CD14-positive monocyte (primary cell): ENCODE data around the gene GJA5. TPM values are rescaled to one million over a fixed set of nuclear protein-coding genes. Genes with fewer than 3 reads are reported as not detected.

Source experiments
- DNase-seq, 3 donors: peaks; one replicate each; pipeline ENCODE4 v3.0.0-alpha.2; 2011 to 2022
- H2AFZ ChIP-seq: 2 replicates; pipeline ENCODE4 v1.6.0; 2012; ENCODE audit warnings: mild to moderate bottlenecking, low read depth, low read length, inconsistent platforms; ENCODE audit not compliant: insufficient read depth, poor library complexity, severe bottlenecking
- H3K27ac ChIP-seq, 2 donors: 1 replicate in 1 of 2; 2 replicates in 1 of 2; pipeline ENCODE4 v1.5.1; 2012 to 2013; ENCODE audit warnings: low read length in 2 of 2, control low read depth in 1 of 2, inconsistent platforms in 1 of 2, low read depth in 1 of 2, mild to moderate bottlenecking in 1 of 2
- H3K27me3 ChIP-seq, 2 donors: one replicate each; pipeline versions ENCODE4 v1.6.0 to v1.6.1; 2011 to 2013; ENCODE audit warnings: low read length in 2 of 2; ENCODE audit not compliant: control insufficient read depth in 2 of 2, insufficient read depth in 2 of 2
- H3K36me3 ChIP-seq, 2 donors: replicated peaks in 1 of 2; 1 replicate in 1 of 2; 2 replicates in 1 of 2; pipeline versions ENCODE4 v1.5.1 to v1.6.1; 2012 to 2013; ENCODE audit warnings: low read length in 2 of 2, control low read depth in 1 of 2, inconsistent platforms in 1 of 2, mild to moderate bottlenecking in 1 of 2; ENCODE audit not compliant: insufficient read depth in 2 of 2, control insufficient read depth in 1 of 2
- H3K4me1 ChIP-seq, 2 donors: 1 replicate in 1 of 2; 2 replicates in 1 of 2; pipeline versions ENCODE4 v1.5.1 to v1.6.1; 2012 to 2013; ENCODE audit warnings: low read length in 2 of 2, control low read depth in 1 of 2, inconsistent platforms in 1 of 2, mild to moderate bottlenecking in 1 of 2, moderate library complexity in 1 of 2; ENCODE audit not compliant: insufficient read depth in 2 of 2, control insufficient read depth in 1 of 2
- H3K4me2 ChIP-seq: replicated peaks from 2 replicates; pipeline ENCODE3; 2012; ENCODE audit warnings: low read length, moderate library complexity, mild to moderate bottlenecking; ENCODE audit not compliant: poor library complexity, severe bottlenecking; ENCODE audit errors: extremely low read depth
- H3K4me3 ChIP-seq, 3 experiments: fragments of 200-600 bp in 1 of 3; sonication (generic) in 1 of 3; replicated peaks in 1 of 3; 1 replicate in 2 of 3; 2 replicates in 1 of 3; pipeline ENCODE4 v1.5.1; 2011 to 2013; ENCODE audit warnings: low read length in 3 of 3, mild to moderate bottlenecking in 3 of 3, control low read depth in 2 of 3, low read depth in 2 of 3, inconsistent platforms in 1 of 3, moderate library complexity in 1 of 3
- H3K79me2 ChIP-seq: 2 replicates; pipeline ENCODE4 v1.6.0; 2012; ENCODE audit warnings: mild to moderate bottlenecking, control low read depth, inconsistent platforms, low read length, moderate library complexity; ENCODE audit not compliant: insufficient read depth
- H3K9ac ChIP-seq: 2 replicates; pipeline ENCODE4 v1.6.0; 2017; ENCODE audit warnings: low read length, mild to moderate bottlenecking; ENCODE audit not compliant: insufficient read depth, poor library complexity, severe bottlenecking
- H3K9me3 ChIP-seq, 2 donors: replicated peaks in 1 of 2; 1 replicate in 1 of 2; 2 replicates in 1 of 2; pipeline versions ENCODE4 v1.5.1 to v1.6.1; 2012 to 2013; ENCODE audit warnings: low read length in 2 of 2, control low read depth in 1 of 2; ENCODE audit not compliant: control insufficient read depth in 1 of 2, insufficient read depth in 1 of 2
- H4K20me1 ChIP-seq: 2 replicates; pipeline ENCODE4 v1.6.0; 2012; ENCODE audit warnings: mild to moderate bottlenecking, low read length, control low read depth, moderate library complexity; ENCODE audit not compliant: insufficient read depth
- H3K27ac Mint-ChIP-seq, 7 donors: one replicate each; pipeline ENCODE4 v1.8.0; 2020; ENCODE audit warnings: mild to moderate bottlenecking in 7 of 7, mixed read lengths in 7 of 7, moderate library complexity in 6 of 7, inconsistent platforms in 2 of 7
- H3K27me3 Mint-ChIP-seq, 3 donors: one replicate each; pipeline ENCODE4 v1.8.0; 2021 to 2022; ENCODE audit warnings: low read depth in 3 of 3, mild to moderate bottlenecking in 3 of 3, mixed read lengths in 3 of 3, moderate library complexity in 3 of 3, inconsistent platforms in 1 of 3
- H3K36me3 Mint-ChIP-seq, 2 donors: one replicate each; pipeline ENCODE4 v1.8.0; 2020; ENCODE audit warnings: mixed read lengths in 2 of 2, inconsistent platforms in 1 of 2, mild to moderate bottlenecking in 1 of 2
- H3K4me1 Mint-ChIP-seq: one replicate; pipeline ENCODE4 v1.8.0; 2020; ENCODE audit warnings: mild to moderate bottlenecking, mixed read lengths
- H3K4me3 Mint-ChIP-seq, 2 donors: one replicate each; pipeline ENCODE4 v1.8.0; 2020; ENCODE audit warnings: mild to moderate bottlenecking in 2 of 2, mixed read lengths in 2 of 2, moderate library complexity in 1 of 2
- H3K9me3 Mint-ChIP-seq, 7 donors: one replicate each; pipeline ENCODE4 v1.8.0; 2020 to 2022; ENCODE audit warnings: mixed read lengths in 7 of 7, mild to moderate bottlenecking in 6 of 7, moderate library complexity in 6 of 7, inconsistent platforms in 2 of 7
- WGBS: methylation state at CpG from one replicate; pipeline ENCODE4 v1.1.5; 2013; ENCODE audit warnings: missing lambda C conversion rate; ENCODE audit not compliant: insufficient coverage; 5-methylcytosine and 5-hydroxymethylcytosine counted together
- intact Hi-C, 2 donors: fragments of 100-400 bp; cut with micrococcal nuclease; formaldehyde crosslinking; loops; one replicate each; pipeline versions ENCODE4 v1.15.0 to v1.15.1; 2023
- polyA plus RNA-seq, 3 donors: library from polyadenylated mRNA; depleted of rRNA in 1 of 3; unstranded in 2 of 3; stranded (reverse) in 1 of 3; fragments of 300-500 nt in 2 of 3; fragments of >200 nt in 1 of 3; fragmentation: Illumina TruSeq in 2 of 3; gene quantifications; 1 replicate in 2 of 3; 2 replicates in 1 of 3; pipeline ENCODE4 v1.2.3, GENCODE V29; 2012 to 2021
- TF ChIP-seq, protein P1 (sequence below): fragments of 200-600 bp; IDR thresholded peaks from one replicate; pipeline ENCODE4 v1.8.0; 2022; ENCODE audit warnings: antibody characterized with exemption, mild to moderate bottlenecking

GJA5 gene
- polyA plus RNA-seq, 3 donors, result not detected

GRCh38 chr1:147768101-147768500 lies 7.7 kb upstream of the GJA5 start:
- H3K4me3 Mint-ChIP-seq, result no peak overlapping the region
- H3K4me3 ChIP-seq, result no peak overlapping the region
- intact Hi-C loops, result no loop called here
- no CpG with 5 or more reads among the region's 1 CpG for WGBS
- H3K4me1 Mint-ChIP-seq, result peaks cover under 1% of the 10 kb centered on the region
- H4K20me1 ChIP-seq, result no peaks in the 10 kb centered on the region
- H3K9ac ChIP-seq, result no peak overlapping the region
- no peak for DNase-seq
- no peak overlapping the region for H3K27ac Mint-ChIP-seq
- no peak overlapping the region for H3K4me2 ChIP-seq
- H3K9me3 Mint-ChIP-seq, result peaks cover 0 to 1% (median 0%) of the 10 kb centered on the region in 7 donors
- no peaks in the 10 kb centered on the region for H3K27me3 ChIP-seq
- no peak overlapping the region for H2AFZ ChIP-seq
- H3K9me3 ChIP-seq, result no peaks in the 10 kb centered on the region
- peaks cover 0 to 6% (median 2%) of the 10 kb centered on the region in 3 donors for H3K27me3 Mint-ChIP-seq
- H3K79me2 ChIP-seq, result no peaks in the 10 kb centered on the region
- H3K36me3 ChIP-seq, result no peaks in the 10 kb centered on the region
- H3K36me3 Mint-ChIP-seq, result no peaks in the 10 kb centered on the region
- no peak overlapping the region for H3K27ac ChIP-seq
- H3K4me1 ChIP-seq, result no peaks in the 10 kb centered on the region
- TF ChIP-seq, protein P1, sequence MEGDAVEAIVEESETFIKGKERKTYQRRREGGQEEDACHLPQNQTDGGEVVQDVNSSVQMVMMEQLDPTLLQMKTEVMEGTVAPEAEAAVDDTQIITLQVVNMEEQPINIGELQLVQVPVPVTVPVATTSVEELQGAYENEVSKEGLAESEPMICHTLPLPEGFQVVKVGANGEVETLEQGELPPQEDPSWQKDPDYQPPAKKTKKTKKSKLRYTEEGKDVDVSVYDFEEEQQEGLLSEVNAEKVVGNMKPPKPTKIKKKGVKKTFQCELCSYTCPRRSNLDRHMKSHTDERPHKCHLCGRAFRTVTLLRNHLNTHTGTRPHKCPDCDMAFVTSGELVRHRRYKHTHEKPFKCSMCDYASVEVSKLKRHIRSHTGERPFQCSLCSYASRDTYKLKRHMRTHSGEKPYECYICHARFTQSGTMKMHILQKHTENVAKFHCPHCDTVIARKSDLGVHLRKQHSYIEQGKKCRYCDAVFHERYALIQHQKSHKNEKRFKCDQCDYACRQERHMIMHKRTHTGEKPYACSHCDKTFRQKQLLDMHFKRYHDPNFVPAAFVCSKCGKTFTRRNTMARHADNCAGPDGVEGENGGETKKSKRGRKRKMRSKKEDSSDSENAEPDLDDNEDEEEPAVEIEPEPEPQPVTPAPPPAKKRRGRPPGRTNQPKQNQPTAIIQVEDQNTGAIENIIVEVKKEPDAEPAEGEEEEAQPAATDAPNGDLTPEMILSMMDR, result no peak

- no peak for DNase-seq
- Mint-ChIP-seq H3K27me3 (peaks cover 2 to 8% (median 2%) of the 10 kb centered on the region in 3 donors), H3K36me3 (no peaks in the 10 kb centered on the region), H3K4me1 (no peaks in the 10 kb centered on the region), H3K27ac (no peak overlapping the region), H3K9me3 (peaks cover 0 to 2% (median 0%) of the 10 kb centered on the region in 7 donors), H3K4me3 (no peak overlapping the region)
- no peaks in the 10 kb centered on the region for H3K36me3 ChIP-seq
- H3K9ac ChIP-seq, result no peak overlapping the region
- no peaks in the 10 kb centered on the region for H4K20me1 ChIP-seq
- no peak overlapping the region for H3K4me3 ChIP-seq
- H3K27ac ChIP-seq, result no peak overlapping the region
- intact Hi-C loops, result no loop called here
- no peak overlapping the region for H2AFZ ChIP-seq
- H3K27me3 ChIP-seq, result no peaks in the 10 kb centered on the region
- H3K4me2 ChIP-seq, result no peak overlapping the region
- WGBS, result no CpG with 5 or more reads among the region's 3 CpGs
- H3K79me2 ChIP-seq, result no peaks in the 10 kb centered on the region
- H3K9me3 ChIP-seq, result no peaks in the 10 kb centered on the region
- no peaks in the 10 kb centered on the region for H3K4me1 ChIP-seq
- TF ChIP-seq, protein P1, result no peak
Observed at GRCh38 chr1:147762233-147763024, 2.0 kb upstream of the GJA5 start.
